ENCODE results near the gene CXCL12. TPM values are rescaled to one million over a fixed set of nuclear protein-coding genes. Genes with fewer than 3 reads are reported as not detected.

Gene CXCL12
- total RNA-seq, 1 donor from 2014 or later: 0.97 TPM

GRCh38 chr10:44382131-44382858 lies 2.6 kb downstream of the CXCL12 start:
- DNase-seq (ENCODE audit: low spot score): no peak
- no peaks in the 10 kb centered on the region for H3K9me3 Mint-ChIP-seq (ENCODE audit: unreplicated experiment)
- peaks cover 20% of the 10 kb centered on the region for H3K27me3 Mint-ChIP-seq (ENCODE audit: unreplicated experiment)
- no peak overlapping the region for H3K4me3 Mint-ChIP-seq (ENCODE audit: unreplicated experiment)
- peaks cover 15% of the 10 kb centered on the region for H3K4me1 Mint-ChIP-seq (ENCODE audit: unreplicated experiment)
- no peak overlapping the region for H3K27ac Mint-ChIP-seq (ENCODE audit: unreplicated experiment)
- H3K36me3 Mint-ChIP-seq (ENCODE audit: low read depth, unreplicated experiment): no peaks in the 10 kb centered on the region
- no peak for TF ChIP-seq CTCF (IDR thresholded peaks at IDR 0.05; ENCODE audit: unreplicated experiment)

- DNase-seq (ENCODE audit: low spot score): no peak
- no peak for TF ChIP-seq CTCF (IDR thresholded peaks at IDR 0.05; ENCODE audit: unreplicated experiment)
- peaks cover 15% of the 10 kb centered on the region for H3K4me1 Mint-ChIP-seq (ENCODE audit: unreplicated experiment)
- H3K36me3 Mint-ChIP-seq (ENCODE audit: low read depth, unreplicated experiment): no peaks in the 10 kb centered on the region
- H3K27me3 Mint-ChIP-seq (ENCODE audit: unreplicated experiment): peaks cover 20% of the 10 kb centered on the region
- no peak overlapping the region for H3K4me3 Mint-ChIP-seq (ENCODE audit: unreplicated experiment)
- H3K27ac Mint-ChIP-seq (ENCODE audit: unreplicated experiment): no peak overlapping the region
- H3K9me3 Mint-ChIP-seq (ENCODE audit: unreplicated experiment): no peaks in the 10 kb centered on the region
Observed at GRCh38 chr10:44380829-44381600, 3.9 kb downstream of the CXCL12 start.

DNA sequence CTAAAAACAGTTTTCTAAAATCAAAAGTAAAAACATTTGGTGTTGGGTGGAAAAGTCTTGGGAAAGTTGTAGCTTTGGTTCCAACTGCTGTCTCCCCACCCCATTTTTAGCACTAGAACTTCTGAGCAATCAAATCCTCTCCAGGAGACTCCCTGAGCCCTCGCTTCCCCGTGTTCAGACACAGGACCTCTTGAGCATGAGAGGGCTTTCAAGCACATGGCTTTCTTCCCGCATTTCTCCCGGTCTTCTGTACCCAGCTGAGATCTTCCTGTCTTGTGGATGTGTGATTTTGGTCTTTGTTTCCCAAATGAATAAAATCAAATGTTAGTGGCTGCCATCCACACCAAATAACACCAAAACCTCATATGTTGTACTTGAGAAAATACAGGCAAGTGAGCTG lies 5.0 kb downstream of the CXCL12 start:
- no peak overlapping the region for H3K27ac Mint-ChIP-seq (ENCODE audit: unreplicated experiment)
- H3K36me3 Mint-ChIP-seq (ENCODE audit: low read depth, unreplicated experiment): no peaks in the 10 kb centered on the region

GRCh38 chr10:44378626-44379025 lies 6.3 kb downstream of the CXCL12 start:
- H3K4me1 Mint-ChIP-seq (ENCODE audit: unreplicated experiment): peaks cover 9% of the 10 kb centered on the region
- no peak overlapping the region for H3K27ac Mint-ChIP-seq (ENCODE audit: unreplicated experiment)
- no peaks in the 10 kb centered on the region for H3K36me3 Mint-ChIP-seq (ENCODE audit: low read depth, unreplicated experiment)
- H3K4me3 Mint-ChIP-seq (ENCODE audit: unreplicated experiment): no peak overlapping the region
- TF ChIP-seq CTCF (IDR thresholded peaks at IDR 0.05; ENCODE audit: unreplicated experiment): no peak
- no peaks in the 10 kb centered on the region for H3K9me3 Mint-ChIP-seq (ENCODE audit: unreplicated experiment)
- no peak for DNase-seq (ENCODE audit: low spot score)
- peaks cover 11% of the 10 kb centered on the region for H3K27me3 Mint-ChIP-seq (ENCODE audit: unreplicated experiment)

More for the DNA sequence above, 5.0 kb downstream of the CXCL12 start:
- Mint-ChIP-seq H3K4me1 (ENCODE audit: unreplicated experiment) (peaks cover 13% of the 10 kb centered on the region), H3K4me3 (ENCODE audit: unreplicated experiment) (no peak overlapping the region), H3K27me3 (ENCODE audit: unreplicated experiment) (peaks cover 15% of the 10 kb centered on the region), H3K9me3 (ENCODE audit: unreplicated experiment) (no peaks in the 10 kb centered on the region)
- DNase-seq (ENCODE audit: low spot score): no peak
- TF ChIP-seq CTCF (IDR thresholded peaks at IDR 0.05; ENCODE audit: unreplicated experiment): no peak

Data from endothelial cell (in vitro differentiated cells).